Astrocyte of the spinal cord (primary cell): Measurements from ENCODE around the gene SPATA13.

ENCODE experiments used
- DNase-seq: peaks from one replicate; pipeline ENCODE4 v3.0.0; 2011; ENCODE audit warnings: low read depth, low spot score
- H3K4me3 ChIP-seq: 2 replicates; pipeline ENCODE4 v1.5.1; 2011; ENCODE audit warnings: low read depth, mild to moderate bottlenecking, low read length, moderate library complexity
- CTCF ChIP-seq: IDR thresholded peaks from 2 replicates; pipeline ENCODE4 v1.5.1; 2012; ENCODE audit warnings: low read depth, mild to moderate bottlenecking, low read length, inconsistent platforms
- in situ Hi-C: cut with HindIII; loops from 2 replicates; pipeline ENCODE4 v1.10.0; 2017; ENCODE audit warnings: low sequenced_read_pairs

The SPATA13 gene

DNA sequence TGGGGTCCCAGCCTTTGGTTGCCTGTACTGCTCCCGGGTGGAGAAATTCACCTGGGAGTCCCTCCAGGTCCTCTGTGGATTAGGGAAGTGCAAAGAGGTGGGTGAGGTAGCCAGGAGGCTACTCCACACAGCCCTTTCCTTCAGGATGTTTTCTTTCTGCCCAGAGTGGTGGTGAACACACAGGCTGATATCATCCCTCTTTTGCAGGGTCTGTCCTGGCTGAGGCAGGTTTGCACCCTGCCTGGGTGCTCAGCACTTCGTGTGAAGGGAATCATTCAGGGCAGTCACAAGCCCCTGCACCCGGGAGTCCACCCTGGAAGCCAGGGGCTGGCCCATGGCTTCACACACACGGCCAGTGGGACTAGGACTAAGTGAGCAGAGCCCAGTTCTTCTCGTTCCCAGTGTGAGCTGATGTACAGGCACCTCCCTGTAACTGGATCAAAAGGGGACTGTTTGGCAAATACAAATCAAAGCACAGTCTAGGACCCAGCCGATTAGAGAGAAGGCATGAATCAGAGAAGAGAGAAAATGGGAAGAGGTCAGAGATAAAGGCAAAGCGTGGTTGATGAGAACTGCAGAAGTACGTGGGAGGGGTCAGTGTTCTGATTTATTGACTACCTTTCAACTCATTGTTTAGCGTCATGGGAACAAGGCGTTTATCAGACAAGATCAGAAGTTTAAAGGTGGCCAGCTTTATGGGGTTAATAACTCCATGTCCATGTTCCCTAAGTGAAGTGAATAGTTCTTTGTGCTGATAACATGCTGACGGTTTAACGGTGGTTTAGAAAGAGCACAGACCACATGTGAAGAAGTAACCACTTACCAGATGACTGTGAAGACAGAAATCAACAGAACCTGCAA, 30.4 kb upstream of the SPATA13 start:
- DNase-seq, result no peak
- no peak for TF ChIP-seq CTCF
- H3K4me3 ChIP-seq, result no peak overlapping the region
- in situ Hi-C loops, result no loop called here

GRCh38 chr13:24131749-24132148, 28.8 kb upstream of the SPATA13 start:
- no peak overlapping the region for H3K4me3 ChIP-seq
- in situ Hi-C loops, result no loop called here
- no peak for TF ChIP-seq CTCF
- no peak for DNase-seq

GRCh38 chr13:24133021-24133795, 27.3 kb upstream of the SPATA13 start:
- no peak overlapping the region for H3K4me3 ChIP-seq
- DNase-seq, result no peak
- no peak for TF ChIP-seq CTCF
- in situ Hi-C loops, result no loop called here

DNA sequence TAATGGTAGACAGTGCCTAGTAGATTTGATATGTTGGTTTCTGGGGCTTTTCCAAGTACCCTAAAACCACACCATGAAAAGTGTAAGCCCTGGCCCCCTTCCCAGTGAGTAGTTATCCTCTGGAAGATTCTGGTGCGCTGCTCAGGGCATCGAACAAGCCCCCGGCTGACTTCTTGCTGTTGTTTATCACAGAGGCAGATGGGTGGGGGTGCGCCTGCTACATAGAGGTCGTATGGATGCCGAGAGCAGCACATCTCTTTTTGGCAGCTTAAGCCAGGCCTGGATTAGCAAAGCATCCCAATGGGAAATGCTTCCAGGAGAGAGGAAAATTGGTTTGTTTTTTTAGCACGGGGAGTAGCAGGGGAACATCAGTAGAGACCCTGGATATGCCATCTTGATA, 26.3 kb upstream of the SPATA13 start:
- H3K4me3 ChIP-seq, result no peak overlapping the region
- DNase-seq, result no peak
- no peak for TF ChIP-seq CTCF
- in situ Hi-C loops, result no loop called here

- H3K4me3 ChIP-seq, result no peak overlapping the region
- DNase-seq, result no peak
- in situ Hi-C loops, result no loop called here
- no peak for TF ChIP-seq CTCF
Measured at GRCh38 chr13:24134757-24135156, 25.8 kb upstream of the SPATA13 start.

GRCh38 chr13:24135674-24136300, 24.7 kb upstream of the SPATA13 start:
- no peak for TF ChIP-seq CTCF
- H3K4me3 ChIP-seq, result no peak overlapping the region
- DNase-seq, result peak; percentile 74
- in situ Hi-C loops, result no loop called here
